NCI-H1092 treated with DMSO at 0.1 percent for 48 hours (cell line): ENCODE results near the gene SLC6A19.
"Not testable (repeated sequence)": the region's sequence is repeated elsewhere in the genome, so short reads cannot be mapped to it uniquely, and the experiment has no call there.

ENCODE experiments used
- DNase-seq: peaks from one replicate; lab custom pipeline; 2025; lab: John Stamatoyannopoulos, UW

Gene SLC6A19

GRCh38 chr5:1267464-1267863, 66.1 kb downstream of the SLC6A19 start:
- not testable (repeated sequence) for DNase-seq

- DNase-seq, result no peak
Measured at GRCh38 chr5:1268056-1268455, 66.7 kb downstream of the SLC6A19 start.

GRCh38 chr5:1268666-1269065, 67.3 kb downstream of the SLC6A19 start:
- DNase-seq, result no peak

- DNase-seq, result no peak
Measured at GRCh38 chr5:1270426-1270825, 69.0 kb downstream of the SLC6A19 start.

- no peak for DNase-seq
Measured at GRCh38 chr5:1270933-1271914, 69.8 kb downstream of the SLC6A19 start.

- DNase-seq, result no peak
Measured at GRCh38 chr5:1272201-1272600, 70.8 kb downstream of the SLC6A19 start.

GRCh38 chr5:1273745-1274144, 72.3 kb downstream of the SLC6A19 start:
- DNase-seq, result no peak

- no peak for DNase-seq
Measured at GRCh38 chr5:1274471-1274870, 73.1 kb downstream of the SLC6A19 start.
